BJ (cell line): ENCODE results near the gene PEAR1. TPM values are rescaled to one million over a fixed set of nuclear protein-coding genes. Genes with fewer than 3 reads are reported as not detected.
A peak's percentile ranks its signal among the peaks of the same experiment; 100 is the strongest.

Experiments
- CTCF ChIA-PET: fragments of 350-600 bp; formaldehyde crosslinking; extraction: SDS; loops from one replicate; lab custom pipeline; 2021; ENCODE audit warnings: antibody characterized with exemption, inconsistent platforms; lab: Yijun Ruan, JAX
- POLR2A ChIA-PET: fragments of 300-600 bp; sonication (Branson Sonifier 250); formaldehyde crosslinking; extraction: SDS; loops from one replicate; lab custom pipeline; 2021; ENCODE audit warnings: antibody characterized with exemption; lab: Charles Lee
- DNase-seq: peaks from one replicate; pipeline ENCODE4 v3.0.0-alpha.2; 2011; ENCODE audit warnings: low read depth
- H3K27me3 ChIP-seq: 2 replicates; pipeline ENCODE4 v1.6.0; 2011; ENCODE audit warnings: low read length; ENCODE audit not compliant: control insufficient read depth, insufficient read depth
- H3K36me3 ChIP-seq: 2 replicates; pipeline ENCODE4 v1.5.1; 2011; ENCODE audit warnings: low read length; ENCODE audit not compliant: control insufficient read depth, insufficient read depth
- H3K4me3 ChIP-seq: 2 replicates; pipeline ENCODE4 v1.5.1; 2011; ENCODE audit warnings: low read depth, mild to moderate bottlenecking, control low read depth, low read length
- CTCF ChIP-seq: IDR thresholded peaks from 2 replicates; pipeline ENCODE4 v1.5.1; 2011; ENCODE audit warnings: low read depth, mild to moderate bottlenecking, control low read depth, inconsistent platforms, low read length, moderate library complexity; ENCODE audit not compliant: insufficient read depth
- polyA plus RNA-seq: library from polyadenylated mRNA; depleted of rRNA; stranded (reverse); fragments of >200 nt; gene quantifications from 2 replicates; pipeline ENCODE4 v1.2.3, GENCODE V29; 2011

Gene PEAR1
- polyA plus RNA-seq, 1 experiment = 50.4 TPM

GRCh38 chr1:156913809-156914387, 20.4 kb downstream of the PEAR1 start:
- peaks cover 39% of the 10 kb centered on the region for H3K36me3 ChIP-seq
- CTCF ChIA-PET = interaction anchor here (0.8 to 6.4 kb wide), 4 partner anchors 14 to 224 kb away, joined by 3 to 64 read pairs (median 3); no protein-coding TSS in a partner anchor
- POLR2A ChIA-PET = no interaction called here
- DNase-seq = no peak
- H3K4me3 ChIP-seq = no peak overlapping the region
- H3K27me3 ChIP-seq = no peaks in the 10 kb centered on the region
- TF ChIP-seq CTCF = no peak

GRCh38 chr1:156914440-156914856, 20.9 kb downstream of the PEAR1 start:
- H3K36me3 ChIP-seq = peaks cover 34% of the 10 kb centered on the region
- H3K4me3 ChIP-seq = no peak overlapping the region
- no peaks in the 10 kb centered on the region for H3K27me3 ChIP-seq
- no peak for TF ChIP-seq CTCF
- POLR2A ChIA-PET = no interaction called here
- no peak for DNase-seq
- CTCF ChIA-PET = interaction anchor here (0.8 to 6.4 kb wide), 2 partner anchors 15 kb away, joined by 3 to 64 read pairs; no protein-coding TSS in a partner anchor

- POLR2A ChIA-PET = no interaction called here
- CTCF ChIA-PET = interaction anchor here (0.6 to 13.1 kb wide), 23 partner anchors 9 to 260 kb away, joined by 3 to 298 read pairs (median 3); partner anchors contain the start of genes METTL25B, NTRK1 and PEAR1
These were observed 26.9 kb downstream of the PEAR1 start, which contains the start of gene LRRC71 for GRCh38 chr1:156920233-156921052. Gene LRRC71, plus strand, starts transcription at chr1:156920632. Its CDS starts 172 bp downstream, at chr1:156920804.

GRCh38 chr1:156921053-156921529, 27.6 kb downstream of the PEAR1 start:
- no peak for TF ChIP-seq CTCF
- Histone ChIP-seq H3K4me3 (no peak overlapping the region), H3K27me3 (peaks cover 20% of the 10 kb centered on the region), H3K36me3 (no peaks in the 10 kb centered on the region; the same call in none of the 2 replicates)
- CTCF ChIA-PET = interaction anchor here (0.6 to 13.1 kb wide), 12 partner anchors 9 to 194 kb away, joined by 3 to 298 read pairs (median 3); partner anchors contain the start of genes METTL25B, NTRK1 and PEAR1
- no peak for DNase-seq
- POLR2A ChIA-PET = no interaction called here

More at GRCh38 chr1:156920233-156921052, 26.9 kb downstream of the PEAR1 start, which contains the start of gene LRRC71:
- TF ChIP-seq CTCF = peak; percentile 84
- Histone ChIP-seq H3K4me3 (no peak within 1 kb of the TSS), H3K27me3 (peaks cover 20% of the 10 kb centered on the region), H3K36me3 (no peaks in the 10 kb centered on the region; the same call in none of the 2 replicates)
- no peak for DNase-seq
